Kidney epithelial cell (primary cell): ENCODE measurements around the gene BRD1. TPM values are rescaled to one million over a fixed set of nuclear protein-coding genes. Genes with fewer than 3 reads are reported as not detected.

Experiments
- DNase-seq: peaks from one replicate; pipeline ENCODE4 v3.0.0-alpha.2; 2010; ENCODE audit warnings: low read depth
- H3K27me3 ChIP-seq: 2 replicates; pipeline ENCODE4 v1.6.0; 2011; ENCODE audit warnings: low read length; ENCODE audit not compliant: control insufficient read depth, insufficient read depth
- H3K36me3 ChIP-seq: 2 replicates; pipeline ENCODE4 v1.5.1; 2011; ENCODE audit warnings: low read length; ENCODE audit not compliant: control insufficient read depth, insufficient read depth
- H3K4me3 ChIP-seq: 2 replicates; pipeline ENCODE4 v1.5.1; 2011; ENCODE audit warnings: low read depth, mild to moderate bottlenecking, control low read depth, low read length
- CTCF ChIP-seq: IDR thresholded peaks from 2 replicates; pipeline ENCODE4 v1.5.1; 2011; ENCODE audit warnings: mild to moderate bottlenecking, moderate library complexity, low read length, control low read depth, inconsistent platforms; ENCODE audit not compliant: insufficient read depth, poor library complexity, severe bottlenecking
- total RNA-seq: library from RNA; depleted of rRNA; stranded (reverse); fragments of >200 nt; gene quantifications from 2 replicates; pipeline ENCODE4 v1.2.3, GENCODE V29; 2015

BRD1 gene
- total RNA-seq, 1 donor from 2014 or later = 37.2 TPM

DNA sequence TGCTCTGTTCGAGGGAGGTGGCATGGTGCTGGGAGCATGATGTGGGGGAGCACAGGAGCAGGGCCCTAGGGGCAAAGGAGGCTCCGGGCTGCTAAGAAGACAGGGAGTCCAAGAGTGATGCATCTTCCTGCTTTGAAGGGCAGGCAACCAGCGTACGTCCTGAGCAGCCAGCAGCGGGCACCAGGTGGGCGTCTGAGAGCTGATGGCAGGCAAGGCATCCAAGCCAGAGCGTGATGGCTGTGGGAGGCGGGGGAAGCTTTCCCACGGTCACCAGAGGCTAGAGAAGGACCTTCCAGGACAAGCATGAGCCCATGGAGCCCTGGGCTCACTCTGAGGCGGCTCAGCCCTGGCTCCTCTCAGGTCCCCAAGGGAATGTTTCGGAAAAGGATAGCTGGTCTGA, 32.2 kb downstream of the BRD1 start:
- H3K4me3 ChIP-seq = no peak overlapping the region
- no peaks in the 10 kb centered on the region for H3K27me3 ChIP-seq
- peaks cover 6% of the 10 kb centered on the region for H3K36me3 ChIP-seq
- TF ChIP-seq CTCF = no peak
- DNase-seq = no peak

DNA sequence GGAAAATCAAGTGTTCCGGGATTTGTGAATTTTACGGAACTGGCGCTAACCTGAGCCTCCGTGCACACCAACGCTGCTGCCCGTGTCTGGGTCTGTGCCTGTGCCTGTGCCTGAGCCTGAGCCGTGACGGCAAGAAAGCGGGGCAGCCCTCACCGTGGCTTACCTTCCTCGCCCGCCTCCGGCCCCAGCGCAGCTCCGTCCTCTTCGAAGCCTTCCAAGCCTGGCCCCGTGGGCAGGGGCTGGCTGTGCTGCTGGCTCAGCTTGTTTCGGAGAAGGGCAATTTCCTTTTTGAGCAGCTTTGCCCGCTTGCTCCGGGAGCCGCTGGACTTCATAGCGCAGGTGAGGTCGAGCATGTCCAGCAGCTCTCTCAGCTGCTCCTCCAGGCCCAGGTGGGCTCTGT, 33.8 kb downstream of the BRD1 start:
- no peak for DNase-seq
- Histone ChIP-seq H3K36me3 (peaks cover 6% of the 10 kb centered on the region), H3K4me3 (no peak overlapping the region), H3K27me3 (no peaks in the 10 kb centered on the region)
- no peak for TF ChIP-seq CTCF

- peaks cover 4% of the 10 kb centered on the region for H3K36me3 ChIP-seq
- DNase-seq = no peak
- TF ChIP-seq CTCF = no peak
- no peaks in the 10 kb centered on the region for H3K27me3 ChIP-seq
- no peak overlapping the region for H3K4me3 ChIP-seq
These were observed 34.4 kb downstream of the BRD1 start for GRCh38 chr22:49793296-49793695.

DNA sequence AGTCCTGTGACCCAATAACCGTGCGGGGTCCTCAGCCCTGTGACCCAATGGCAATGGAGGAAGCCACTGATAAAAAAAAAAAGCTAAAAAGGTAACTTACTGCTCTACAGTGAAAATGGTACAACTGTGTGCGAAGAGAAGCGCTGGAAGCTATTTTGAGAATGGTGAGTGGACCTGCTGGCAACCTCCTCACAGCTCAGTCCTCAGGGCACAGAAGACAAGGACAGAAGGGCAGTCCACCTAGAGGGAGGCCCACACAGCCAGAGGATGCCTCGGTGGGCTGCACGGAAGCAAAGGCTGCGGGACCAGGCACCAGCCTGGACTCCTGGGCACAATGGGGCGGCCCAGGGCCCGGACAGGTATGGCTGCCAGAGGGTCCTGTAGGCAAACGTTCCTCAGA, 35.6 kb downstream of the BRD1 start:
- Histone ChIP-seq H3K27me3 (no peaks in the 10 kb centered on the region), H3K36me3 (peaks cover 4% of the 10 kb centered on the region), H3K4me3 (no peak overlapping the region)
- no peak for TF ChIP-seq CTCF
- DNase-seq = no peak

- H3K4me3 ChIP-seq = no peak overlapping the region
- H3K36me3 ChIP-seq = peaks cover 4% of the 10 kb centered on the region
- DNase-seq = no peak
- no peak for TF ChIP-seq CTCF
- no peaks in the 10 kb centered on the region for H3K27me3 ChIP-seq
These were observed 36.0 kb downstream of the BRD1 start for GRCh38 chr22:49791682-49792081.

GRCh38 chr22:49790912-49791311, 36.8 kb downstream of the BRD1 start:
- H3K36me3 ChIP-seq = peaks cover 4% of the 10 kb centered on the region

More at GRCh38 chr22:49790912-49791311, 36.8 kb downstream of the BRD1 start:
- no peak for DNase-seq
- no peaks in the 10 kb centered on the region for H3K27me3 ChIP-seq
- no peak for TF ChIP-seq CTCF
- H3K4me3 ChIP-seq = no peak overlapping the region
